Measurements from ENCODE around the gene ACTR3. TPM values are rescaled to one million over a fixed set of nuclear protein-coding genes. Genes with fewer than 3 reads are reported as not detected.

ACTR3 gene
- total and polyA plus RNA-seq, 2 experiments from 2014 or later = 63.7 to 137 TPM

DNA sequence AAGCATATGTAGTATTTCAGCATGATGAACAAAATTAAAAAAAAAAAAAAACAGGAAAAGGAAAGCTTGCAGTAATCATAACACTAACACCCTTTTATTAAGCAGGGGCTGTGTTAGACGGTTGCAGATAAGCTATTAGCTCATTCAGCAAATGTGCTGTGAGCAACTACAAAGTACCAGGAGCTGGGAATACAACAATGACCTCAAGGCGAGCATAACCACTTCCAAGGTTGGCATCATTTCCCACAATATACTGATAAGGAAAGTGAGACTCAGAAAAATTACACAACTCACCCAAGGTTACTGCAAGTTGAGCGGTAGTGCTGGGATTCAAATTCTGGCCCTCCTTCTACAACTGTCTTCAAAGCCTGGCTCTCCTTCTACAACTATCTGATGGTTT lies 38.2 kb upstream of the ACTR3 start:
- TF ChIP-seq CTCF (conservative IDR thresholded peaks at IDR 0.05; ENCODE audit: low read depth in 2 of 2) (no peak), ZNF462 (CRISPR knock-in tag; IDR thresholded peaks at IDR 0.05) (no peak), STAT1 (IDR thresholded peaks at IDR 0.05; ENCODE audit: unreplicated experiment) (no peak), ZNF114 (CRISPR knock-in tag; IDR thresholded peaks at IDR 0.05) (no peak), CREB1 (CRISPR knock-in tag; IDR thresholded peaks at IDR 0.05; ENCODE audit: low read depth) (no peak), EZH2phosphoT487 (IDR thresholded peaks at IDR 0.05; ENCODE audit: unreplicated experiment) (no peak), EZH2 (IDR thresholded peaks at IDR 0.05; ENCODE audit: low read depth, unreplicated experiment) (no peak), ZNF331 (CRISPR knock-in tag; IDR thresholded peaks at IDR 0.05; ENCODE audit: low read depth) (no peak), REST (IDR thresholded peaks at IDR 0.05; ENCODE audit: unreplicated experiment) (no peak), POLR2AphosphoS5 (IDR thresholded peaks at IDR 0.05; ENCODE audit: low read depth) (no peak), ETS1 (IDR thresholded peaks at IDR 0.05) (no peak), JUNB (IDR thresholded peaks at IDR 0.05; ENCODE audit: unreplicated experiment) (no peak), NANOG (IDR thresholded peaks at IDR 0.05; ENCODE audit: borderline replicate concordance) (no peak)
- Mint-ChIP-seq H3K4me1 (no peaks in the 10 kb centered on the region), H3K27ac (no peak overlapping the region), H3K9me3 (no peaks in the 10 kb centered on the region; the same call in 2 of the 3 replicates), H3K36me3 (ENCODE audit: low read depth) (no peaks in the 10 kb centered on the region), H3K27me3 (ENCODE audit: insufficient read depth, low read depth, poor library complexity) (no peaks in the 10 kb centered on the region), H3K4me3 (no peak overlapping the region)
- H3K27ac ChIP-seq (ENCODE audit: low read depth) = no peak overlapping the region
- no peaks in the 10 kb centered on the region for H3K4me1 ChIP-seq (ENCODE audit: insufficient read depth)
- no peaks in the 10 kb centered on the region for H3K79me2 ChIP-seq (replicated peaks; ENCODE audit: insufficient read depth)
- no peaks in the 10 kb centered on the region for H3K27me3 ChIP-seq (ENCODE audit: insufficient read depth)
- DNase-seq (ENCODE audit: low spot score) (no peak), ATAC-seq (no peak)
- no peaks in the 10 kb centered on the region for H3F3A ChIP-seq (replicated peaks; ENCODE audit: low read depth)
- H3K4me2 ChIP-seq = no peak overlapping the region
- 0 out of 2 replicates have a peak, but pooled peaks cover 6% of the 10 kb centered on the region for H3K9me2 ChIP-seq (ENCODE audit: insufficient read depth)
- H2AFZ ChIP-seq = no peak overlapping the region
- no peaks in the 10 kb centered on the region for H3K36me3 ChIP-seq (ENCODE audit: insufficient read depth)
- H3K4me3 ChIP-seq = no peak overlapping the region
- H4K20me1 ChIP-seq (replicated peaks; ENCODE audit: insufficient read depth) = no peaks in the 10 kb centered on the region

Measured in GM23338 (cell line).